Common myeloid progenitor, CD34-positive (primary cell): ENCODE data around the gene XRCC6.
"Not testable (repeated sequence)": the region's sequence is repeated elsewhere in the genome, so short reads cannot be mapped to it uniquely, and the experiment has no call there.

Source experiments
- CTCF ChIA-PET: fragments of 350-600 bp; sonication (Branson Sonifier 250); formaldehyde crosslinking; loops from one replicate; lab custom pipeline; 2021; ENCODE audit warnings: antibody characterized with exemption; lab: Charles Lee
- POLR2A ChIA-PET: fragments of 350-600 bp; sonication (Branson Sonifier 250); formaldehyde crosslinking; loops from one replicate; lab custom pipeline; 2021; ENCODE audit warnings: antibody characterized with exemption; lab: Charles Lee
- DNase-seq, 3 donors: peaks; one replicate each; pipeline versions ENCODE4 v3.0.0 to v3.0.0-alpha.2; 2013
- H3K27ac ChIP-seq, 2 experiments: 1 replicate in 1 of 2; 2 replicates in 1 of 2; pipeline ENCODE4 v1.7.0; 2013; ENCODE audit warnings: inconsistent platforms in 2 of 2, low read length in 2 of 2, mild to moderate bottlenecking in 2 of 2, low read depth in 1 of 2, moderate library complexity in 1 of 2; ENCODE audit not compliant: severe bottlenecking in 2 of 2, insufficient read depth in 1 of 2, poor library complexity in 1 of 2
- H3K27me3 ChIP-seq, 5 experiments: replicated peaks in 2 of 5; 1 replicate in 3 of 5; 2 replicates in 2 of 5; pipeline versions ENCODE4 v1.6.1 to v1.7.0; 2013; ENCODE audit warnings: low read length in 4 of 5, mild to moderate bottlenecking in 2 of 5, moderate library complexity in 2 of 5, inconsistent platforms in 1 of 5; ENCODE audit not compliant: insufficient read depth in 5 of 5, control insufficient read depth in 4 of 5
- H3K36me3 ChIP-seq, 4 experiments: 1 replicate in 2 of 4; 2 replicates in 2 of 4; pipeline versions ENCODE4 v1.6.1 to v1.7.0; 2013; ENCODE audit warnings: low read length in 3 of 4, control low read depth in 1 of 4, mild to moderate bottlenecking in 1 of 4; ENCODE audit not compliant: control insufficient read depth in 4 of 4, insufficient read depth in 4 of 4
- H3K4me1 ChIP-seq, 4 experiments: 1 replicate in 3 of 4; 2 replicates in 1 of 4; pipeline versions ENCODE4 v1.6.1 to v1.7.1; 2013; ENCODE audit warnings: low read length in 3 of 4, mild to moderate bottlenecking in 3 of 4, control low read depth in 1 of 4, inconsistent platforms in 1 of 4, moderate library complexity in 1 of 4; ENCODE audit not compliant: control insufficient read depth in 4 of 4, insufficient read depth in 4 of 4; ENCODE audit errors: control extremely low read depth in 1 of 4
- H3K4me3 ChIP-seq, 7 experiments: 1 replicate in 4 of 7; 2 replicates in 3 of 7; pipeline versions ENCODE4 v1.5.1 to v1.7.0; 2013; ENCODE audit warnings: mild to moderate bottlenecking in 7 of 7, low read length in 6 of 7, moderate library complexity in 6 of 7, inconsistent platforms in 2 of 7, low read depth in 2 of 7, control low read depth in 1 of 7; ENCODE audit not compliant: insufficient read depth in 4 of 7, control insufficient read depth in 1 of 7; ENCODE audit errors: extremely low read depth in 1 of 7
- H3K9me3 ChIP-seq, 5 experiments: 1 replicate in 4 of 5; 2 replicates in 1 of 5; pipeline versions ENCODE4 v1.6.1 to v1.7.1; 2013; ENCODE audit warnings: low read length in 4 of 5, mild to moderate bottlenecking in 2 of 5, inconsistent platforms in 1 of 5, low read depth in 1 of 5, moderate library complexity in 1 of 5; ENCODE audit not compliant: control insufficient read depth in 4 of 5, insufficient read depth in 2 of 5; ENCODE audit errors: control extremely low read depth in 1 of 5
- WGBS: methylation state at CpG from one replicate; pipeline ENCODE4 v1.1.5; 2013; ENCODE audit not compliant: insufficient coverage; 5-methylcytosine and 5-hydroxymethylcytosine counted together

The XRCC6 gene

GRCh38 chr22:41661713-41662112 lies 40.6 kb downstream of the XRCC6 start:
- Histone ChIP-seq H3K4me1 (peaks cover 0 to 2% (median 0%) of the 10 kb centered on the region in 4 experiments), H3K4me3 (no peak overlapping the region), H3K36me3 (peaks cover 19 to 73% (median 59%) of the 10 kb centered on the region in 4 experiments), H3K9me3 (no peaks in the 10 kb centered on the region), H3K27me3 (no peaks in the 10 kb centered on the region), H3K27ac (no peak overlapping the region)
- no CpG with 5 or more reads among the region's 2 CpGs for WGBS
- CTCF ChIA-PET, result no interaction called here
- POLR2A ChIA-PET, result no interaction called here
- DNase-seq, result no peak

DNA sequence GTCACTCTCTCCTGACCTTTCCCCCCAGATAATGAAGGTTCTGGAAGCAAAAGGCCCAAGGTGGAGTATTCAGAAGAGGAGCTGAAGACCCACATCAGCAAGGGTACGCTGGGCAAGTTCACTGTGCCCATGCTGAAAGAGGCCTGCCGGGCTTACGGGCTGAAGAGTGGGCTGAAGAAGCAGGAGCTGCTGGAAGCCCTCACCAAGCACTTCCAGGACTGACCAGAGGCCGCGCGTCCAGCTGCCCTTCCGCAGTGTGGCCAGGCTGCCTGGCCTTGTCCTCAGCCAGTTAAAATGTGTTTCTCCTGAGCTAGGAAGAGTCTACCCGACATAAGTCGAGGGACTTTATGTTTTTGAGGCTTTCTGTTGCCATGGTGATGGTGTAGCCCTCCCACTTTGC lies 42.5 kb downstream of the XRCC6 start:
- H3K27ac ChIP-seq, result peak overlapping the region in 1 of 2 experiments; percentile 58
- CTCF ChIA-PET, result interaction anchor here (0.8 to 1.5 kb wide), 3 partner anchors 12 to 36 kb away, joined by 3 to 6 read pairs (median 3); partner anchors contain the start of gene MEI1
- H3K9me3 ChIP-seq, H3K4me1 ChIP-seq, DNase-seq, H3K27me3 ChIP-seq, POLR2A ChIA-PET, H3K4me3 ChIP-seq: not testable (repeated sequence)
- peaks cover 16 to 60% (median 44%) of the 10 kb centered on the region in 4 experiments for H3K36me3 ChIP-seq
- no CpG with 5 or more reads among the region's 9 CpGs for whole genome bisulfite sequencing

- Histone ChIP-seq H3K4me1 (peaks cover 0 to 9% (median 7%) of the 10 kb centered on the region in 4 experiments), H3K4me3 (no peak overlapping the region), H3K27me3 (no peaks in the 10 kb centered on the region), H3K27ac (peak overlapping the region in 1 of 2 experiments; percentile 9), H3K9me3 (no peaks in the 10 kb centered on the region), H3K36me3 (peaks cover 16 to 57% (median 38%) of the 10 kb centered on the region in 4 experiments)
- DNase-seq, result no peak
- ChIA-PET CTCF (interaction anchor here (1.1 to 3.7 kb wide), 2 partner anchors 9 to 18 kb away, joined by 3 to 22 read pairs; no protein-coding TSS in a partner anchor), POLR2A (no interaction called here)
Observed at GRCh38 chr22:41664490-41664889, 43.4 kb downstream of the XRCC6 start.

GRCh38 chr22:41664951-41665350 lies 43.9 kb downstream of the XRCC6 start:
- POLR2A ChIA-PET, result no interaction called here
- Histone ChIP-seq H3K27ac (no peak overlapping the region), H3K4me1 (peaks cover 0 to 9% (median 7%) of the 10 kb centered on the region in 4 experiments), H3K36me3 (peaks cover 16 to 54% (median 33%) of the 10 kb centered on the region in 4 experiments), H3K9me3 (no peaks in the 10 kb centered on the region), H3K4me3 (no peak overlapping the region), H3K27me3 (no peaks in the 10 kb centered on the region)
- WGBS, result 100% methylated on average over 2 of the region's 3 CpGs
- no peak for DNase-seq
- CTCF ChIA-PET, result interaction anchor here (1.1 to 3.7 kb wide), 5 partner anchors 10 to 276 kb away, joined by 3 to 22 read pairs (median 11); no protein-coding TSS in a partner anchor

DNA sequence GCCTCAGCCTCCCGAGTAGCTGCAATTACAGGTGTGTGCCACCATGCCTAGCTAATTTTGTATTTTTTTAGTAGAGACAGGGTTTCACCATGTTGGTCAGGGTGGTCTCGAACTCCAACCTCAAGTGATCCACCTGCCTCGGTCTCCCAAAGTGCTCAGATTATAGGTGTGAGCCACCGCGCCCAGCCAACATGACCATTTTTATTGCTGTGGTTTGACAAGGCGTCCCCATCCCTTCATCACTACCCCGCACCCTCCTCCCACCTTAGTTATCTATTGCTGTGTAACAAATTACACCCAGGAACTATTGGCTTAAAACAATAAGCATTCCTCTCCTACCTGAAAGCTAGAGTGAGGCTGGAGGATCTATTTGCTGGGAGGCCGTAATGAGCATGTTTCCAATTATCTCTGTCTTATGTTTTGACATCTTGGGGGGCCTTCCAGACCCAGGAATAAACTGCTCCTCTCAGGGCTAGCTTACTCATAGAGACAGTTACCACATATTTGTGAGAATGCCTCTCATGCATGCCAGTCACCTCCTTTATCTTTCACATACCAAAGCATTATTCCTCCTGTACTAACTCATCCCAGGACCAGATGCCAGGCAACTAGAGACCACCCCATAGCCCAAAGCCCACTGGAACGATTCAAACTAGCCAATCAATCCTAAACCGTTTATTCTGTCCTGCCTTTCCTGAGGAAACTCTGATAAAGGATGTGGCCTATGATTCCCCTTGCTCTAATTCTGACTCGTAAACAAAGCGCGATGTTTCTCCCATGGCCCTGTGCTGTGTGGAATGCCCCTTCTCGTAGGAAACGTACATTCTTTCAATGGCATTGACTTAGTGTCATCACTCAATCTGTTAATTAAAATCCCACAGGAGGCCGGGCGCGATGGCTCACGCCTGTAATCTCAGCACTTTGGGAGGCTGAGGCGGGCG lies 48.1 kb downstream of the XRCC6 start:
- Histone ChIP-seq H3K4me1 (peaks cover 0 to 9% (median 7%) of the 10 kb centered on the region in 4 experiments), H3K9me3 (no peaks in the 10 kb centered on the region), H3K27ac (no peak overlapping the region), H3K4me3 (no peak overlapping the region), H3K36me3 (peaks cover 10 to 35% (median 12%) of the 10 kb centered on the region in 4 experiments), H3K27me3 (no peaks in the 10 kb centered on the region)
- 95% methylated on average over 11 of the region's 21 CpGs for WGBS
- DNase-seq, result no peak
- ChIA-PET CTCF (no interaction called here), POLR2A (no interaction called here)

DNA sequence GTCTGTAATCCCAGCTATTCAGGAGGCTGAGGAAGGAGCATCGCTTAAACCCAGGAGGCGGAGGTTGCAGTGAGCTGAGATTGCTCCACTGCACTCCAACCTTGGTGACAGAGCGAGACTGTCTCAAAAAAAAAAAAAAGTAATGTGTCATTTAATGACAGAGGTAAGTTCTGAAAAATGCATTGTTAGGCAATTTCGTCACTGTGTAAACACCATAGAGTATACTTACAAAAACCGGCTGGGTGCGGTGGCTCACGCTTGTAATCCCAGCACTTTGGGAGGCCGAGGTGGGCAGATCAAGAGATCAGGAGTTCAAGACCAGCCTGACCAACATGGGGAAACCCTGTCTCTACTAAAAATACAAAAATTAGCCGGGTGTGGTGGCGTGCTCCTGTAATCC lies 51.0 kb downstream of the XRCC6 start:
- DNase-seq, H3K27ac ChIP-seq, POLR2A ChIA-PET, H3K9me3 ChIP-seq, H3K27me3 ChIP-seq, H3K4me1 ChIP-seq, CTCF ChIA-PET, H3K4me3 ChIP-seq: not testable (repeated sequence)
- WGBS, result 100% methylated on average over 7 of the region's 10 CpGs
- H3K36me3 ChIP-seq, result peaks cover 6 to 41% (median 26%) of the 10 kb centered on the region in 4 experiments
